CD4-positive, alpha-beta T cell treated with Interleukin-17A for 4 hours (primary cell): Measurements from ENCODE around the gene AP4S1.
"Not testable (repeated sequence)": the region's sequence is repeated elsewhere in the genome, so short reads cannot be mapped to it uniquely, and the experiment has no call there.

Source experiments
- DNase-seq: peaks from one replicate; pipeline ENCODE4 v3.0.0-alpha.2; 2020; ENCODE audit warnings: mixed read lengths

Gene AP4S1

DNA sequence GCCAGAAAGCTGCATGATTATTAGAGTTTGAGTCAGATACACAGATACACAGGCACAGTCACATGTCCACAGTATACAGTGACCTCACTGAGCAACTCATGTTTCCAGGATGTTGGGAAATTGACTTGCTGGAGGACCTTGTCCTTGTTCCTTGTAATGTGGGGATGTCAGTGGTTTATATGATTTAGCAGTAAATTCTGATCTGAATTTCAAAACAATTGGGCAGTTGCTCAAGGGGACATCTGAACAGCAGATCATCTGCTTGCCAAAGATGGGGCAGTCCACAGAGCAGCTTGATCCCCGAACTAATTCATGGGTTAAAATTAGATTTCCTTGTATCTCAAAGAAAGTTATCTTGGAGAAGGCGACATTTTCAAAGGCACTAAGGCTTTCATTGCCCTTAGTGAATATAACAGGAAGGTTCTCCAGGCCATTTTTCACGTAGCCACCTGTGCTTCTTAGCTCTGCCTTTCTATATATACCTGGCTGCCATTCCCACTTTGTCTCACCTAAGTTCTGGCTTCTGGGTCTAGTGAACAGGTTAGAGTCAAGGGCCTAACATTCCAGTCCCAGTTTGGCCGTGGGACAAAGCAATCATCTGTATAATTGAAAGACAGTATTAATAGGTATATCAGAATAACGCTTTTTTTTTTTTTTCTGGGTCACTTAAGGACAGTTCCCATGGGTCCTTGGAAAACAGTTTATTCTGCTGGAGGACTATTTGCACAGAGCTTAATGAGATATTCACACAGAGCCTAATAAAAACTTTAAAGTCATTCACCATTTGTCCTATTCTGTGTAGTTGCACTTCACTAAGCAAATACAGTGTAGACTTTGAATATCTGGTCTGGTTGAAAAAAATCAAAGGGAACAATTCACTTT is 65.7 kb downstream of the AP4S1 start:
- no peak for DNase-seq

DNA sequence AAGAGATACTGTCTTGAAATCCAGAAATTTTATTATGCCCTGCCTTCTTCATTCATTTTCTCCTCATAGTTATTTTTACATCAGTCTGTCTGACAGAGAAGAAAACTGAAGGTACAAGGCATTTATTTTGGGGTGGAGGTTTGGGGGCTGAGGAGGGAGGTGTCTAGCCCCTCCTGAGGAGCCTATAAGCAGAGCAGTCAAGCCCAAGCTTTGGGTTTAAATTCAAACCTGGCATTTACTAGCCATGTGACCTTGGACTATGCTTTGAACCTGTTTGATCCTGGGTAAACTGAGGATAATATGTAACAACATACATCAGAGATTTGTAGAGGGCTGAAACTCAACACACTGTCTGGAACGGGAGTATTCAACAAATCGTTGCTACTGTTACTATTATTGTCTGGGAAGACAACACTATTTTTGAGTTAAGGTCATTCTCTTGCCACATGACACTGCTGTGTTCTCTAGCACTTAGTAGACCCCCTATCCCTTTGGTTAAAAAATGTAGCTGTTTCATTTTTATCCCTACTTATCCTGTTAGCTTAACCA is 66.8 kb downstream of the AP4S1 start:
- DNase-seq = no peak

DNA sequence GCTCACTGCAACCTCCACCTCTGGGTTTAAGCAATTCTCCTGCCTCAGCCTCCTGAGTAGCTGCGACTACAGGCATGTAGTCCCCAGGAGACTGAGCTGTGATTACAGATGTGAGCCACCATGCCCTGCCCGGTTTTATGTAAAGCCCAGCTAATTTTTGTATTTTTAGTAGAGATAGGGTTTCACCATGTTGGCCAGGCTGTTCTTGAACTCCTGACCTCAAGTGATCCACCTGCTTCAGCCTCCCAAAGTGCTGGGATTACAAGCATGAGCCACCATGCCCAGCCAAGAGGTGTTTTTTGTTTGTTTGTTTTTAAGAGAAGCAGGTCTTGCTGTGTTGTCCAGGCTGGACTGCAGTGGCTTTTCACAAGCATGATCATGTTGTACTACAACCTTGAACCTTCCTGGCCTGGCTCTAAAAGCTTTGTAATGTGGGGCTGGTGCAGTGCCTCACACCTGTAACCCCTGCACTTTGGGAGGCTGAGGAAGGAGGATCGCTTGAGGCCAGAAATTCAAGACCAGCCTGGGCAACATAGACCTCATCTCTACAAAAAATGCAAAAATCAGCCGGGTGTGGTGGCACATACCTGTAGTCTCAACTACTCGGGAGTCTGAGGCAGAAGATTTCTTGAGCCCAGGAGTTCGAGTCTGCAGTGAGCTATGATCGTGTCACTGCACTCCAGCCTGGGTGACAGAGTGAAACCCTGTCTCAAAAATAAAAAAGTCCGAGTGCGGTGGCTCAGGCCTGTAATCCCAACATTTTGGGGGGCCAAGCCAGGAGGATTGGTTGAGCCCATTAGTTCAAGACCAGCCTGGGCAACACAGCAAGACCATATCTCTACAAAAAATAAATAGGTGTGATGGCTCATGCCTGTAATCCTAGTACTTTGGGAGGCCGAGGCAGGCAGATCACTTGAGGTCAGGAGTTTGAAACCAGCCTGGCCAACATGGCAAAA is 68.7 kb downstream of the AP4S1 start:
- not testable (repeated sequence) for DNase-seq

DNA sequence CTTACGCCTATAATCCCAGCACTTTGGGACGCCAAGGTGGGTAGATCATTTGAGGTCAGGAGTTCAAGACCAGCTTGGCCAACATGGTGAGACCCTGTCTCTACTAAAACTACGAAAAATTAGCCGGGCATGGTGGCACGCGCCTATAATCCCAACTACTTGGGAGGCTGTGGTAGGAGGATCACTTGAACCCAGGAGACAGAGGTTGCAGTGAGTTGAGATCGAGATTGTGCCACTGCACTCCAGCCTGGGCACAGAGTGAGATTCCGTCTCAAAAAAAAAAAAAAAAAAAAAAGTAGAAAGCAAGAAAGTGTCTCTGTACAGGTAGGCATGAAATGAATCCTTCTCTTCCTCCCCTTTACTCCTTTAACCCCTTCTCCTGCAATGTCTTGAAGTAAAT is 70.4 kb downstream of the AP4S1 start:
- not testable (repeated sequence) for DNase-seq

DNA sequence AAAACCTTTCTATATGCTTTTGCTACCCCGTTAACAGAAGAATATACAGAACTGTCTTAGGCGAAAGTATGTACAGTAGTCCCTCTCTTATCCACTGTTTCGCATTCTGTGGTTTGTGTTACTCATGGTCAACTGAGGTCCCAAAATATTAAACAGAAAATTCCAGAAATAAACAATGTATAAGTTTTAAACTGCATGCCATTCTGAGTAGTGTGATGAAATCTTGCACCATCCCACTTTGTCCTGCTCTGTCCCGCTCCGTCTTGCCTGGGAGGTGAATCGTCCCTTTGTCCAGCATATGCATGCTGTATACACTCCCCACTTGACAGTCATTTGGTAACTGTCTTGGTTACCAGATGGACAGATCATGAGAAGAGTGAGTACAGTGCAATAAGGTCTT is 70.8 kb downstream of the AP4S1 start:
- no peak for DNase-seq

DNA sequence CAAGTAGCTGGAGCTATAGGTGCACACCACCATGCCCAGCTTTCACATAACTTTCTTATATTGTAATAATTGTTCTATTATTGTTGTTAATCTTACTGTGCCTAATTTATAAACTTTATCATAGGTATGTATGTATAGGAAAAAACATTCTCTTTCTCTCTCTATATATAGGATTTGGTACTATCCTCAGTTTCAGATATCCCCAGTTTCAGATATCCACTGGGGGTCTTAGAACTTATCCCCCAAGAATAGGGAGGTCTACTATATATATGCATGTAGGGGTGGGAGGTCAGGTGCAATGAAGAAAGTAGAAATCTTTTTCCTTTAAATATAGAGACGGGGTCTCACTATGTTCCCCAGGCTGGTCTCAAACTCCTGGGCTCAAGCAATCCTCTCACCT is 71.6 kb downstream of the AP4S1 start:
- DNase-seq = no peak

DNA sequence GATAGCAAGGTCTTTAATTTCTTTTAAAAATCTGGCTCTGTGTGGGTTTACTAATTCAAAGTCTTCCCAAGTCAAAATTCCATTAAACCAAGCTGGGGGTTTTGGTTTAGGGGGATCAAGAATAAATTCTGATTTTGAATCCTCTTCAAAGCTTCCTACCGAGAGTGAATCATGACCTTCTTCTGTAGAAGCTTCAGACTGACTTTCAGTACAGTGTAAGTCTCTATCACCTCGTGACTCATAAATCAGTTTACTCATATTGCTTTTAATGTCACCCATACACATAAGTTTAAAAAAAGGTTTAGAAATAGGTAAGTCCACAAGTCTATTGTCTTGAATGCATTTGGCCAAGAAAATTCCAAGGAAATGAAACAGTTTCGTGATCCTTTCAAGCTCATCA is 81.3 kb downstream of the AP4S1 start:
- DNase-seq = no peak

DNA sequence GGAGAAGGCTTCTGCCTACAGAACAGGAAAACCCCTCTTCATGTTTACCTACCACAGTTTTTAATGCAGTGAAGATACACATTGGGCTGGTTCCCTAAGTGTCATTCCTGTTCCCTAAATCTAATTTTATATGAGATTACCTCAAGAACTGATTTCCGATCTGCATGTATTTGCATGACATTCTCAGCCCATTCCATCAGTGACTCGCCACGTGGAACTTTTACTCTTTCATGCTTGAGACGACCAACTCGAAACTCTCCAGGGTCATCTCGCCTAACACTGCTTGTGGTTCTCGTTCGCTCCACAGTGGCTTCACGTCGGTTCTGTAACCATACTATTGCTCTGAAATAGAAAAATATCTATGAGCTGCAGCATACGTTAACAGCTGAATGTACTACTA is 83.8 kb downstream of the AP4S1 start:
- no peak for DNase-seq

DNA sequence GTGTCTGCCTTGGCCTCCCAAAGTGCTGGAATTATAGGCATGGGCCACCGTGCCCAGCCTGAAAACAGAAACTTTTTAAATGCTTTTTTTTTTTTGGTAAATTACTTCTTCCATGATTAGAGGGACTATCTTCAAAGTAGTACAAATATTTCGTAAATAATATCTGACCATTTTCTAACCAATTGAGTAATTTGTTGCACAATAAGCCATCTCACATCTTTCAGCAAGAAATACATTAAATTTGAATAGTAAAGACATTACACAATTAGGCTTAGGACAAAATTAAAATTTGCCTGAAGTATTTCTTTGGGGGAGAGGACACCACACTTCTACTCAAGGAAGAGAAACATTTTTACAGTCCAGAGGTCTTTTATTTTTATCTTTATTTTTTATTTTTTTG is 85.4 kb downstream of the AP4S1 start:
- DNase-seq = no peak

DNA sequence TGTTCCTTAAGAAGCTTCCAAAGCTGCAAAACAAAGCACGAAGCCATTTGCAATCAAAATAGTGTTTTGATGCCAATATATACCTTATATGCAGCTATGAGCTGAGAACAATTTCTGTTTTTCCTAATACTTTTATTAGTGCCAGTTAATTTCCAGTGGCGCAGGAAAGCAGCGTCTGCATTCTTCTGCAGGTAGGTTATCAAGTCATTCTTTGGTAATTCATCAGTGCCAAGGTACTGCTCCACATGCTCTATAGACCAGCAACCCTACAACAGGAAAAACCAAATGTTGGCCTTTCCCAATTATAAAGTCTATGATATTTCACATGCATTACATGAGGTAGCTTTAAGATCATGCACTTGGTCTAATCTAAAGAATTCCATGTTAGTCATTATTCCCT is 88.3 kb downstream of the AP4S1 start:
- no peak for DNase-seq

DNA sequence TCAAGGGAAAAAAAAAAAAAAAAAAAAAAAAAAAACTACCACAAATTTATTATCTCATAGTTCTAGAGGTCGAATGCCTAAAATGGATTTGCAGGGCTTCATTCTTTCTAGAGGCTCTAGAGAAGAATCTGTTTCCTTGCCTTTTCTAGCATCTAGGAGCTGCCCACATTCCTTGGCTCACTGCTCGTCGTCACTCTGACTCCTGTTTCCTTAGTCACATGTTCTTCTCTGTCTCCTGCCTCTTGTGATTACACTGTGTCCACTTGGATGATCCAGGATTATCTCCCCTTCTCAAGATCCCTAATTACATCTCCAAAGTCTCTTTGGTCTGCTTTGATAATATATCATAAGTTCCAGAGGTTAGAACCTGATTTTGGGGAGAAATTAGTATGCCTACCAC is 93.4 kb downstream of the AP4S1 start:
- DNase-seq = no peak

DNA sequence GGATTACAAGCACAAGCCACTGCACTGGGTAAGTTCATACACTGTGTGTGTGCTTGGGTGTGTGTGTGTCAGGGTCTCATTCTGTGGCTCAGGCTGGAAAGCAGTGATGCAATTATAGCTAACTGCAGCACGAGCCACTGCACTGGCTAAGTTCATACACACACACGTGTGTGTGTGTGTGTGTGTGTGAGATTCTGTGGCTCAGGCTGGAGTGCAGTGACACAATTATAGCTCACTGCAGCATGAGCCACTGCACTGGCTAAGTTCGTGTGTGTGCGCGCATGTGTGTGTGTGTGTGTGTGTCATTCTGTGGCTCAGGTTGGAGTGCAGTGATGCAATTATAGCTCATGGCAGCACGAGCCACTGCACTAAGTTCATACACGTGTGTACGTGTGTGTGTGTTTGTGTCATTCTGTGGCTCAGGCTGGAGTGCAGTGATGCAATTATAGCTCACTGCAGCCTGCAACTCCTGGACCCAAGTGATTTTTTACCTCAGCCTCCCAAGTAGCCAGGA is 96.7 kb downstream of the AP4S1 start:
- no peak for DNase-seq

DNA sequence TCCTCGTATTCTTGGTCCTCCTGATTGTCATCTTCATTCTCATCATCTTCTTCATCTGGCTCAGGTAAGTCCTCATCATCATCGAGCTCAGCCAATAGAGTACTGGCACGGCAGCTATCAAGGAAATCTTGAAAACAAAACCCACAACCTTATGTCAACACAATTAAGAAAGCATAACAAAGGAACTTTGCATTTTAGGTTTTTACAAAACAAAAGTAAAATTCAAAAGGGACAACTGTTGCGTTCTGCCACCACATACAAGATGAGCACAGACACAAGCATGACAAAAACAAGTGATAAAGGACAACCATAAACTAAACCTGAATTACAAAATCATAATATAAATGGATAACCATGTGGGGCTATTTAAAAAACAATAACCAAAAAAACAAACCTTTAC is 97.5 kb downstream of the AP4S1 start:
- no peak for DNase-seq

DNA sequence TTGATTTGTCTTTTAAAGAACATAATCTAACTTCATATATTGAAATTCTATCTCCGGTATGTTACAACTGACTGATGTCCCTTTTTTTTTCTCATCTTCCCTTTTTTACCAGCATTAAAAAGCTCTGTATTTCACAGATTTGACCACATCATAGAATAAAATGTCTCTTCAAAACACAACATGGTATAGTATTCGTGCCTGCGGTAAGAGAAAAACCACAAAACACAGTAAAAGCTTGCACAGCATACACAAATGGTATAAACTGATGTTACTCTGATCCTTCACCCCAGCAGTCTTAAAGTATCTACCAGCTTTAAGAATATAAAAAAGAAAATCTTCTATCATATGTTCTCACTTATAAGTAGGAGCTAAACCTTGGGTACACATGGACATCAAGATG is 98.7 kb downstream of the AP4S1 start:
- DNase-seq = peak; percentile 23

DNA sequence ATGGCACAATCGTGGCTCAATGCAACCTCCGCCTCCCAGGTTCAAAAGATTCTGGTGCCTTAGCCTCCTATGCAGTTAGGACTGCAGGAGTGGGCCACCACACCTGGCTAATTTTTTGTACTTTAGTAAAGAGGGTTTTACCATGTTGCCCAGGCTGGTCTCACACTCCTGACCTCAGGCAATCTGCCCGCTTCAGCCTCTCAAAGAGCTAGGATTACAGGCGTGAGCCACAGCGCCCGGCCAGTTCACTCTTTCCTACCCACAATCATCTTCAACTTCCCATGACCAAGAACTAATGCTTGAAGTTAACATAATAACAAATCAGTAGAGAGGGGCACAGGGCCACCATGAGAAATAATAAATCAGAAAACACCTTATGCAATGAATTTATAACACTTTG is 99.8 kb downstream of the AP4S1 start:
- no peak for DNase-seq

DNA sequence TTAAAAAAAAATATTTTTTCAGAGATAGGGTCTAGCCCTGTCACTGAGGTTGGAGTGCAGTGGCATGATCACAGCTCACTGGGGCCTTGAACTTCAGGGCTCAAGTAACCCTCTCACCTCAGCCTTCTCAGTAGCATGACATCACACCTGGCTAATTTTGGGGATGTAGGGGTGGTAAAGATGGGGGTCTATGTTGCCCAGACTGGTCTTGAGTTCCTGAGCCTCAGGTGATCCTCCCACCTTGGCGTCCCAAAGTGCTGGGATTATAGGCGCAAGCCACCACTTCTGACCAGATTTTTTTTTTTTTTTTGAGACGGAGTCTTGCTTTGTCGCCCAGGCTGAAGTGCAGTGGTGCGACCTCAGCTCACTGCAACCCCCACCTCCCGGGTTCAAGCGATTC is 101.2 kb downstream of the AP4S1 start:
- no peak for DNase-seq

DNA sequence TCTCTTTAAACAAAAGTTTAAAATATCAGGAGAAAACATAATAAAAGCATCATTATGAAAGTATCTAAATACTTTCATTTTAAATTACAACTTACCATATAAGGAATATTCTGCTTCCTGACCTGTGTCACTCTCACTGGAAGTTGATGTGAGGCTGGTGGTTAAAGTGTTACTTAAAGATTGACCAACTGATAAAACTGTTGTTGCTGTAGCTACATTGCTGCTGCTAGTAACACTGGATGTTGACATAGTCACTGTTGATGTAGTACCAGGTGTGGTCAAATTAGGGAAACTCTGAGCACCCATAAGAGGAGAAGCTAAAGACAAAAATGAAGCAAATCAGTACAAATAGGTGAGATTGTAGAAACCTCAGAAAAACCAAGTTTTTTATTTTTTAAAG is 102.2 kb downstream of the AP4S1 start:
- DNase-seq = peak; percentile 12

DNA sequence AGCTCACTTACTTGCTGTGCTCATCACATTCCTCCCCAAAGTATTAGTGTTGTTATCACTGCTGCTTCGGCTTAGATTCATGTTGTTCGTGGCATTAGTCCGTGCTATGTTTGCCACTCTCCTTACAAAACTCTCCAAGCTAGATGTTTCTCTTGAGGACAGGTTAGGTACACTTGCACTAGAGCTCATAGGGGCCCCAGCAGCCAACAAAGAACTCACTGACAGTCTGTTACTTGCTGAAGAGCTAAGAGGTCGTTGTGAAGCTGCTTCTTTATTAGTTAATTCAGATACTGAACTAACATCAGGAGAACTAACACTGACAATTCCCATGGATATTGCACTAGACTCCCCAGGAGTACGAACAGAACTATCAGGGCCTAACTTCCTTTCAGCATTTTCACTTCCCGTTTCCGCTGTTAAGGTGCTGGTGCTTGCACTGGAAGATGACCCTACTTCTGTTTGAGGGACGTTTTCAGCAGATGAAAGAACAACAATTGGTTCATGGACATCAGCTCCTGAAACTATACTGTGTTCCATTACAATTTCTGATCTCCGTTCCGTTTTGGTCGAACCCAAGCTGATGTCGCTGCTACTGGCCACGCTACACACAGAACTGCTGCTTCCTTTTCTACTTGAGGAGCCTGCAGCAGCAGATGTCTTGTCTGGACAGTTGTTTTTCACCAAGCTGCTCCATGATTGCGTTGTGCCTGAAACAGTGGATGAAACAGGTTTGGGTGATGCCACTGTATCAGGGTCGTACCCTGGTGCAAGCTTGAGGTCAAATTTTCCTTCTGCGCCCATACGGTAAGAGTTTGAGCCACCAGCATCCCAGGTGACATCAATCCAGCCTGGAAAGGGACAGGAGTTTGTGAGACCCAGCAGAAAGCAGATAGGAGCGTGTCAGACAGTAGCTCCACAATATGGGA is 103.4 kb downstream of the AP4S1 start:
- no peak for DNase-seq

DNA sequence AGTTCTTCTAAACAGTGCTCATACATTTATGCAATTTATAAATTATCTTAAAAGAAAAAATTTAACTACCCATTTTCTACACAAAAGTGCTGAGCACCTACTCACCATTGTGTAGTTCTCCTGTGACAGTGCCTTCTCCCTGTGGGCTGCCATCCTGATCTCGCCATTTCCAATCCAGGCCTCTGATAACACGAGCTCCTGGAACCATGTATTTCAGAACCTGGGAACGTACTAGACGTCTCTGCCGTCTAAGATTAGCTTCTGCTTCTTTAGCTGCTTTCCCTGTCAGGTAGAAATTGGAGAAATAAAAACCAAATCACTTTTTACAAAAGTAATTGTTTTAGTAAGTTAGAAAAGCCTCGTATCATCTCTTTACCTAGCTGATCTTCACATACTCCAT is 107.7 kb downstream of the AP4S1 start:
- no peak for DNase-seq

DNA sequence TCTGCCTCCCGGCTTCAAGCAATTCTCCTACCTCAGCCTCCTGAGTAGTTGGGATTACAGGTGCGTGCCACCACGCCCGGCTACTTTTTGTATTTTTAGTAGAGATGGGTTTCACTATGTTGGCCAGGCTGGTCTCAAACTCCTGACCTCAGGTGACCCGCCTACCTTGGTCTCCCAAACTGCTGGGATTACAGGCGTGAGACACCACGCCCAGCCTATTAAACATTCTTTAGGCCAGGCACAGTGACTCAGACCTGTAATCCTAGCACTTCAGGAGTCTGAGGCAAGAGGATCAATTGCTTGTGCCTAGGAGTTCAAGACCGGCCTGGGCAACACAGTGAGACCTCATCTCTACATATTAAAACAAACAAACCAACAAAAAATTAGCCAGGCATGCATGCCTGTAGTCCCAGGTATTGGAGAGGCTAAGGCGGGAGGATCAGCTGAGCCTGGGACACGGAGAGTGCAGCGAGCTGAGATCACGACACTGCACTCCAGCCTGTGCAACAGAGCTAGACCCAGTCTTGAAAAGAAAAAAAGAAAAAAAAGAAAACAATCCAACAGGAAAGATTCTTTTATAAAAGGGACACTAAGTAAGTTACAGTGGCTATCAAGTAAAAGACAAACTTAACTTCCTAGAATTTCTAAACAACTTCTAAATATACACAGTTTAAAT is 111.9 kb downstream of the AP4S1 start:
- DNase-seq = no peak

DNA sequence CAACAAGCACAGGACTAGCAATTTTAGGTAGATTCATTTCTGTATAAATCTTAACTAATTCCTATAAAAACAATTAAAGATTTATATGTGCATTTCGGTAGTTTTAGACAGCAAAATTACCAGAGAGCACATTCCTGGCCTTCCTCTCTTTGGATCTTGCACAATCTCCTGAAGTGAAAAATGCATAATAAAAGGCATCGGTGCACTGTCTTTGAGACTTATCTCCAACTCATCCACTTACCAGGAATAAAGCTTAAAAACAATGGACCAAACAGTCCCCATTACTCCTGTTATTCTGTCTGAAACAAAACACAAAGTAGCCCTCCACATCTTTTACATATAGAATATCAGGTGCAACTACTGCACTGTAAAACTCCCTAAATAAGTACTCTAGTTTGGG is 112.9 kb downstream of the AP4S1 start:
- no peak for DNase-seq
